Hepatocyte (in vitro differentiated cells): Measurements from ENCODE around the gene APOC1.
"Not testable (repeated sequence)": the region's sequence is repeated elsewhere in the genome, so short reads cannot be mapped to it uniquely, and the experiment has no call there.

ENCODE experiments used
- CTCF ChIP-seq: fragments of 200-600 bp; sonication (generic); IDR thresholded peaks from 2 replicates; pipeline ENCODE4 v1.5.1; 2016; ENCODE audit warnings: antibody characterized with exemption, mild to moderate bottlenecking; ENCODE audit not compliant: poor library complexity
- EZH2 ChIP-seq: fragments of 200-600 bp; sonication (generic); IDR thresholded peaks from 2 replicates; pipeline ENCODE4 v1.6.1; 2016; ENCODE audit warnings: antibody characterized with exemption, mild to moderate bottlenecking, borderline replicate concordance
- EZH2phosphoT487 ChIP-seq: fragments of 200-600 bp; sonication (generic); IDR thresholded peaks from one replicate; pipeline ENCODE4 v1.6.1; 2018; ENCODE audit warnings: antibody characterized with exemption, mild to moderate bottlenecking, low read depth, moderate library complexity; ENCODE audit not compliant: unreplicated experiment, severe bottlenecking

DNA sequence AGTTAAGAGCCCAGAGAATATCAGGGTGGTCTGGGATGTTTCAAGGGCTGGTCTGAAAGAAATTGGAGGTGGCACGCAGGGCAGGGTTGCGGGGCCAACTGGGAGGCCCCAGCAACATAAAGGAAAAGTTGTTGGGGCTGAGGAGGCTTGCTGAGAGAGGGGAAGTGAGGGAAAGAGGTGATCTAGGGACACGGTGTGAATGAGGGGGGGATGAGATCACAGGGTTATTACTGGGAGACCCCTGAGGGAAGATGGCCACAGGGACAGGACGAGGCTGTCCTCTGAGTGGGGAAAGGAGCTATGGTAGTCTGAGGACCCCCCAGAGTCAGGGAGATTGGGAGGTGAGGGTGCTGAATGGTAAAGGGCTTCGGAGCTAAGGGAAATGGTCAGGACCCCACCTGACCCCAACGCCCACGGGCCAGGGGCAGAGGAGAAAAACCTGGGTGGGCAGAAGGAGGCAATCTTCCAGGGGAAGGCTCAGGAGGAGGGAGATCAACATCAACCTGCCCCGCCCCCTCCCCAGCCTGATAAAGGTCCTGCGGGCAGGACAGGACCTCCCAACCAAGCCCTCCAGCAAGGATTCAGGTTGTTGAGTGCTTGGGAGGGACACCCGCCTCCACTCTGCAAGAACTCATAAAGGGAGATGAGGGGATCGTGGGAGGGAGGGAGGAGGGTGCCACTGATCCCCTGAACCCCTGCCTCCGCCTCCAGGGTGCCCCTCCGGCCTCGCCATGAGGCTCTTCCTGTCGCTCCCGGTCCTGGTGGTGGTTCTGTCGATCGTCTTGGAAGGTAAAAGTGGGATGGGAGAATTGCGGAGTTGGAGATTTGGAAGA is 12.1 kb downstream of the APOC1 start:
- not testable (repeated sequence) for TF ChIP-seq EZH2phosphoT487, CTCF, EZH2
